Measurements from ENCODE around the gene HTR1A.

The HTR1A gene

DNA sequence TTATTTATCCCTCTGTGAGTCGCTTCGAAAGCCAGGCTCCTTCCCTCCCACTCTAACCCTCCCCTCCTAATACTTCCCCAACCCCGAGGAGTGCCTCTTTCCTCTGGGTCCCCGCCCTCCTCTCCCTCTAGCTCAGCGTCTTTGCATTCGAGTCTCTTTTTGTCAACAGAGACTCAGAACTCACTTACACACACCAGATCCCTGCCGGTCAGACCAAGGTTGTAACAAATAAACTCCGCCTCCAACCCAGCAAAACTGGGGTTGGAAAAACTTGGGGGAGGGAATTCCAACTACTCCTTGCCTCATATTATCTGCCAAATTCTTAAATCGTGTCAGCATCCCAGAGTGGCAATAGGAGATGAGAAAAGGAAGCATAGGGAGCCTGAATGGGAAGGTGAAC is at the start of gene HTR1A:
Gene HTR1A, minus strand, starts transcription at position 167 of the 400 bp plus-strand sequence. CDS start 726 bp downstream, outside the sequence.
- DNase-seq (ENCODE audit: low read depth) = no peak

DNA sequence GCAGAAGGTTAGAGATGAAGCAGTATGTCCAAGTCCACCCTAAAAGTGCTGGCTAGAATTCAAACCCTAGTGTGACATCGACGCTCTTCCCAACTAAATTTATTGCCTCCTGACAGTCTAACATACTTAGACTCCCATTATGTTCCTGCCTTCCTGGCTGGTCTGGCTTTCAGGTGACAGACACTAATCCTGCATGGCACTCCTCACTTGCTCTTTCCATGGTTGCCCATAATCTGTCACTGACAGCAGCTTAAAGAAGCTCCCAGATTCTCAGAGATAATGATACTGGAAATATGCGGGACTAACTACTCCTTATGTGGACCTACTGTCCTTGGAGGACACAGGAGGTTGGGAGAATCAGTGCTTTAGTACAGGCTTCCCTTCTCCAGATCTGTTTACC is 41.7 kb upstream of the HTR1A start:
- no peak for DNase-seq (ENCODE audit: low read depth)

DNA sequence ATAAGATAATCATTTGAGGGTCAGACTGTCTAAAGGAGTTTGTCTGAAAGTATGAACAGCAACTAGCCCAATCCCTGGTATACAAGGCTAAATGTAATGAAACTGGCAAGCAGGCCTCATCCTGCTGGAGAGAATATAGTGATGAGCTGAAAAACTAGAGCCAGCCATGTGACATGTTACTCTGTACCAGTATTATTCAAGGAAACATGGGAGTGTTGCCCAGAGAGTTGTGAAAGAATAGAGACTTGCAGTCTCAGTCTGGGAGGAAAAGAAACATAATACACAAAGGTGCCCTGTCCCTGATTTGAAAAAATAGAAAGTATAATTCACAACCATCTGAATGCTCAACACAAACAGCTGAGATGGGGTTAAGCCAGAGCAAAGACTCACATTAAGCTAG is 37.9 kb upstream of the HTR1A start:
- DNase-seq (ENCODE audit: low read depth) = no peak

DNA sequence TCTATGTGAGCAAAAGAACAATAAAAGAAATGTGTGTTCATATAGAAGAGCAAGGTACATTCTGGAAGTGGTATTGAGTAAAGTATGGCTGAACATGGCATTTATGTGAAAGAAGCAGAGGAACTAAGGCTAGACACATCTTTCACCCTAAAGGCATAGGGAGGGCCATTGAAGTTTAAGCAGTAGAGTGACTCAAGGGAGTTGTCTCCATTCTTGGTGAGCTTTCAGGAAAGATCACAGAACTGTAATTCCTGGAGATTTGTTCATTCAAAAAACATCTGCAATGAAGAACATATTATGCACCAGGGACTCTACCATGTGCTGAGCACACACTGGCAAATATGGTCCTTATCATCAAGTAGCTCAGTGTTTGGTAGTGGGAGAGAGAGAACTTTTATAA is 24.8 kb upstream of the HTR1A start:
- DNase-seq (ENCODE audit: low read depth) = no peak

DNA sequence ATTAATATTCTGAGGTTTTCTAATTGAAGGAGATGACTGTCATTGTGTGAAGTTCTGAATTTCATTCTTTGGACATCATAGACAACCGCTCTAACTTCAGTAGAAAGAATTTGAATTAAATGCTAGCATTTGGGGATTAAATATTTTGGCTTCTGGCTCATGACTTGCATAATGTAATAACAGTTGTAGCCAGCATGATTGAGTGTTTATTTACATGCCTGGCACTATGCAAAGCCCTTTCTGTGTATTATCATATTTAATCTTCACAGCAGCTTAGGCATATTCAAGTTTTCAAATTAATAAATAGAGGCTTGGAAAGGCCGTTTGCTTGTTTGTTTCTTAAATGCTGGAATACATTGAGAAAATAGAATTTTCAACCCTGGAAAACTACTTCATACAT is 19.6 kb upstream of the HTR1A start:
- no peak for DNase-seq (ENCODE audit: low read depth)

DNA sequence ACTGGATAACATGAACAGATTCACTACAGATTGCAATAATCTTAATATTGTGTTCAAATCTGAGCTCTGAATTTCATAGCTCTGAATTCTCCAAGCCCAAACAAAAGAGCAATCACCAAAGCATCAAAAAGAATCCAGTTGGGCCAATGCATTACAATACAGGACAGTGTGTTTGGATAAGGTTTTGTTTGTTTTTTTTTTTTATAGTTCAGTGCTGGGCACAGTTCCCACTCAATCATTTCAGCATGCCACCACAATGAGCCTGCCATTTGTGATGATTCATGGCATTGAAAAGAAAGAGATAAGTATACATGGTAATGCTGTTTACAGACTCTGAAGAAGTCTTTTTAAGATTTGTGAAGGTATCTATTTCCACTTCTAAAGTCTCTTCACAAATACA is 1.7 kb upstream of the HTR1A start:
- DNase-seq (ENCODE audit: low read depth) = no peak

DNA sequence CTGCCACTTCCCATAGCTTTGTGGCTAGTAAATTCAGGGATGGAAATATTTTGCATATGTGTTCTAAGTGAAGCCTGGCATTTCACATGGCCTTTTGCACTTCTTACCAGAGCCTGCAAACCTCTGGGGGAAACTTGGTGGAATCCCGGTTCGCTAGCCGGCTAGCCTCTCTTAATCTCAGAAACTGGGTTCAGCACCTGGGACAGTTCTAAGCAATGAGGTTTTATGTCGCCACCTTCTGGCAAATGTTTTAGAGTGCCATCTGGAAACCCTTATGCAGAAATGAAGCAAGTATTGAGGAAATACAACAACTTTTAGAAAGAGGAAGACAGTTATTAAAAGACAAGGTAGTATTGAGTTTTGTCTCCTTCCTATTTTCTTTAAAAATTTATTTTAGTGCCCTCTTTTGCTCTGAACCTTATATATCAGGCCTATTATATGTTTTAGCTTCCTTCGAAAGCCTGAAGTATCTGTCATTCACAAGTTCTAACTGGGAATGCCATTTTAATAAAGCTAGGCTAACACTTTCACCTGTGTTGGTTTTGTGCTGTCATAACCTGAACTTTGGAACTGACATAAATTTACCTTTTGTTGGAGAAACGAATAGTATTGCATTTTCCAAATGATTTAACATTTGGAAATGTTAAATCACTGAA is 963 bp upstream of the HTR1A start:
- peak; percentile 70 for DNase-seq (ENCODE audit: low read depth)

DNA sequence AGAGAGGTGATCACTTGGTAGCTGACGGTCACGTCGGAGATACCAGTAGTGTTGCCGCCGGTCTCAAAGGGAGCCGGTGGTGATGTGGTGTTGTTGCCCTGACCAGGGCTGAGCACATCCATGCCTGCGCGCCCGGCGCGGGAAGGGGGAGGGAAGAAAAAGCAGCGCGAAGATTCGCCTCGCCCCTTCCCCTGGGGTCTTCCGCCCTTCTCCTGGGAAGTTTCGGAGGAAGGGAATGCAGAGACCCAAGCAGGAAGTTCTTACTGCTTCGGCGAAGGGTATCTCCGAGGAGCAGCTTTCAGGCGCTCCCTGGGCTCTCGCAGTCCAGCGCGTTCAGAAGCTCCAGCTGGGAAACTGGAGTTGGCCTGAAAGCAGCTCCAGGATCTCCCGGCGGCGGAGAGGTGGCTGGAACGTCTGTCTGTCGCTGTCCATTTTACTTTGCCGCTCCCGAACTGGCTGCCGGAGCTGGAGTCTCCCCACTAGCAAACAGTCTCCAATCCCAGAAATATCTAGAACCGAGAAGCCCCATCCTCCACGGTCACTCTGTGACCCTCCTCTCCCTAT is 565 bp downstream of the HTR1A start:
- no peak for DNase-seq (ENCODE audit: low read depth)

DNA sequence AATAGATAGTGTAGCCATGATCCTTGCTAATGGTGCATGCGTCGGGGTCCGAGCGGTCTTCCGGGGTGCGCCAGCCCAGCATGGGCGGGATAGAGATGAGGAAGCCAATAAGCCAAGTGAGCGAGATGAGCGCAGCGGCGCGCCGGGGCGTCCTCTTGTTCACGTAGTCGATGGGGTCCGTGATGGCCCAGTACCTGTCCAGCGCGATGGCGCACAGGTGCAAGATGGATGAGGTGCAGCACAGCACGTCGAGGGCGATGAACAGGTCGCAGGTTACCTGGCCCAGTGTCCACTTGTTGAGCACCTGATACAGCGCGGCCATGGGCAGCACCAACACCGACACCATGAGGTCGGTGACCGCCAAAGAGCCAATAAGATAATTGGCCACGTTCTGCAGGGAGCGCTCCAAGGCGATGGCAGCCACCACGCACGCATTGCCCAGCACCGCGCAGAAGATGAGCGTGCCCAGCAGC is 1.1 kb downstream of the HTR1A start:
- DNase-seq (ENCODE audit: low read depth) = no peak

DNA sequence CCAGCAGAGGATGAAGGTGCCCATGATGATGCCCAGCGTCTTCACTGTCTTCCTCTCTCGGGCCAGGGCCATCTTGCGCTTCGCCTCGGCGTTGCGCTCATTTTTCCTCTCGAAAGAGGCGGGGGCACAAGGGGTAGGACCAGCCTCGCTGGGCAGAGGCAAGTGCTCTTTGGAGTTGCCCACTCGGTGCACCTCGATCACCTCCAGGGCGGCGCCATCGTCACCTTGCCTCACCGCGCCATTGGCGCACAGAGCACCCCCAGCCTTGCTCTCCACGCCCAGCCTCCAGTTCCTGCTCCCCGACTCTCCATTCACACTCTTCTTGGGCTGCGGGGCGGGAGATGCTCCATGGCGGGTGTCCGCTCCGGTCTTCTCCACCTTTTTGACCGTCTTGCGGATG is 1.6 kb downstream of the HTR1A start:
- DNase-seq (ENCODE audit: low read depth) = no peak

DNA sequence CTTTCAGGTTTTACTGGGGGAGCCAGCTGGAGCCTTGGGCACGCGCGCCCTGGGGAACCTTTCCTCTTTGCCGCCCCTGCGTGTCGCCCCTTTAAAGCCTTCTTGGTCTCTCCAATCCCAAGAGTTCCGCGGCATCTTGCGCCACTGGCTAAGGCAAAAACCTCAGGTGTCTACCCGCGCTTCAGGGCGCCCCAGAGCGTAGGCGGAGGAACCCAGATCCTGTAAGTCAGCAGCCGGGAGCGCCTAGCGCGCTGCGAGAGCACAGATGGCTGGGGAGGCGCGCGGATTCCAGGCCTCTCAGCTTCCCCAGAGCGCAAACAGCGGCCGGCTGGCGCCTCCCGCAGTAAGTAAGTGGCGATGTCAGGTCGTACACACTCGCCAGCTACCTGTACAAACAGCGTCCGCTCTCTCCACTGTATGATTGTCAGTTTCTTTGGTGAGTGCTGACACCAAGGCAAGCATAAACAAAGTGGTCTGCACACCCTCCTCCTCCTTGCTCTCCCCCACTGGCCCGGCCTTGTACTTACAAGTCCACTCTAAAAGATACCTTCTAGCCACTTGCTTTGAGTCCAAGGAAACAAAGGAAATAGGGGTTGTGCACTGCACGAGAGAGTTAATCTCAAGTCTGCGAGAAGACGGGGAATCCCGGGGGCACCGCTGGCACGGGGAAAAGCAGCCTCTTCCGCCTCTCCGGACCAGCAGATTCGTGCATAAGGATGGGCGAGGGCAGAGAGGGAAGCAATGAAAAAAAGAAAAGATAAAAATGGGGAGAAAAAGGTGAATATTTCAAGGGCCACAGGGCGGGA is 2.9 kb downstream of the HTR1A start:
- DNase-seq (ENCODE audit: low read depth) = peak; percentile 6

DNA sequence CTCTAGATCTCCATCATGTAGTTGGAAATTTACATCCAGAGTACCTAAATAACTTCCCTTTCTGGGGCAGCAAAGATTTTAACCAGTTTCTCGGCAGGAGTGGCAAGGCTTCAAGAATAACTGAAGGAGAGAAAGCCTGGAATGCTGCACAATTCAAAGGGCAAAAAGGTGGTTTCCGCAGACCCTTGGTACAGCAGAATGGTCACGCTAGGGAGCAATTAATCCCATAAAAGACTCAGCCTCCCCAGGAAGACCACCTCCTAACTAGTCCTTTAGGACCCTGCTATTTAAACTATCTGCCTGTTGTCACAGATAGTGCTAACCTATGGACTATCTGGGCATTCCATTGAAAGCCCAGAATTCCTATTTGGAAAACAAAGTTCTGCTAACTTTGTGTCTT is 3.6 kb downstream of the HTR1A start:
- no peak for DNase-seq (ENCODE audit: low read depth)

DNA sequence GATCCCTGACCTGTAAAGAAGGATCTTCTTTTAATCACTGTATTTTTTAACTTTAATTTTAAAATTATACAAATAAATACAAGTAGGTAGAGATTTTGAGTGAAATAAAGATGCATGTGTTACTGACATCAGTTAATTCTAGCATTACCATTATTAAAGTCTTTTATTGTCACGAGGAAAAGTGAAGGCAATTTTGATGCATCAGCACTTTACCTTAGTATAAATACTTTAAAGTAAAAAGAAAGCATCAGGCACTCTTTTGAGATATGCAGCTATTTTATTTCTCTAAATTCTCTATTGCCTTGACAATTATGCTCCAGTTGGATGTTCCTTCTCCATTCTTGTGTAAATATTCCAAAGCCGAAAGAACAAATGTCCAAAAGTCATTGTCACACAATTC is 4.6 kb downstream of the HTR1A start:
- DNase-seq (ENCODE audit: low read depth) = no peak

DNA sequence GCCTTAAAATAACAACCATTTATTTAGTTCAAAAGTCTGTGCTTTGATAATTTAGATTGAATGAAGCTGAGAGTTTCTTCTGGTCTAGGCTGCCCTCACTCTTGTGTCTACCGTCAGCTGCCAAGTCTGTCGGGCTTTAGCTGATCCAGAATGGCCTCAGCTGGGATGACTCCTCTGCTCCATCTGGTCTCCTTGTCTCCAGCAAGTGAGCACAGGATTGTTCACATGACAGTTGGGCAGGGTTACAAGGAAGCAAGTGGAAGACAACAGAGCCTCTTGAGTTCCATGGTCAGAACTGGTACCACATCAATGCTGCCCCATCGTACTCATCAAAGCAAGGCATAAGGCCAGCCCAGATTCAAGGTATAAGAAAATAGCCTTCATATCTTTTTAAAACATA is 9.0 kb downstream of the HTR1A start:
- no peak for DNase-seq (ENCODE audit: low read depth)

DNA sequence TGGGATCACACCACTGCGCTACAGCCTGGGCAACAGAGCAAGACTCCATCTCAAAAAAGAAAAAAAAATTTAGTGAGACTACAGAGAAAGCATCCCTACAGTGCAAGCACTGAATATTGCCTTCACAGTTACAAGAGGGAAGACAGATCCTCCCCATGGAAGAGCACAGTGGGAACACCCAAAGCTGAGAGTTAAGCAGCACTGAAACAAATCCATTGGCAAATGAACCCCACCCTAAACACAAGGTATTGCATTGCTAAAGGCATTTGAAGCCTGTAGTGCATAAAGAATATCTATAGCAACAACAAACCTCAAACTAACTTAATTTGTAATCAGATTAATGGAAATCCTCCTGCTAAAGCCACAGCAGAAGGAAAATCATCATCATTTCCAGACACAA is 27.1 kb downstream of the HTR1A start:
- DNase-seq (ENCODE audit: low read depth) = no peak

DNA sequence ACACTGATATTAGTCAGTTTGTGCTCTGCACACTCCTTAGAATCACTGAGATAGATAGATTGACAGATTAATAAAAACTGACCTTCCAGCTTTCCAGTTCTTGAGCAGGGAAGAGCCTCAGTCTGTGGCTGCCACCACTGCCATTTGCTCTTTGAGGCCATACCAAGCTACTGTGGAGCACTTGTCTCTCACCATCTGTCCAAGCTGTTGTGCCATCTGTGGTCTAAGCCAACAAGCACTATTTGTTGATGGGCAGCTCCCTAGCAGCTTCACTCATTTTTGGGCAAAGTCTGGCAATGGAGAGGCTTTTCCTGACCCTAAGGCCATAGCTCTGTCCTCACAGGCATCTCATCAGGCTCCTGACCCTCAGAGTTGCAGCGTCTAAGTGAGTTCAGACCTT is 30.4 kb downstream of the HTR1A start:
- no peak for DNase-seq (ENCODE audit: low read depth)

DNA sequence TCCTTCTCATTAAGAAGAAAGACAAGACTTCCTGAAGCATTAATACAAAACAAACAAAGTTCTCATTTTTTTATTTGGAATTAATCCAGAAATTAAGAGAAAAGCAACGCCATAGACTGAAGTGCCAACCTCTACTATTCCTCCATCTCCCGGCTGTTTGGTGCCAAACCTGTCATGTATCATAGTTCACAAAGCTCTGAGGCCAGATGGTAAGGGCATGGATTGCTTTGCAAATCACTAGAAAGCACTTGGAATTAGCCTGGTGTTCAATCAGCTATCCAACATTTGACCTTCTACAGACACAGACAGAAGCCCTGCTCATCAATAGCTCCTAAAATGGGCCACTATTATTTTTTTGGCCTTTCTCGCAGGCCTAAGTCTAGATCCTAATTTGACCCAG is 33.8 kb downstream of the HTR1A start:
- DNase-seq (ENCODE audit: low read depth) = no peak

DNA sequence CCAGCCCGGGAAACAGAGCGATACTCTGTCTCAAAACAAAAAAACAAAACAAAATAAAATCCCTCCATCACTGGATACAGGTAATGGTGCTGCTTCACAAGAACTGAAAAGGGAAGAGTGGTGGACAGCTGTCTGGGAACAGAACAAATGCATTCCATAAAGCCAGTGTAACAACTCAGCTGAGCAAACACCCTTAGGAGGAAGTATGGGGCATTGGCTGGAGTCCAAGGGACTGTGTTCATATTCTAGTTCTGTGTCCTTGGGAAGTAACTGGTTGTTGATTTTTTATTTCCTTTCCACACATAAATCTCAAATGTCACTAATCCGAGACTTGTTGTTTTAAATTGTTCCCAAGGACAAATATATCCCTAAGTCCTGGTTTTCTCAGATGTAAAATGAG is 38.3 kb downstream of the HTR1A start:
- no peak for DNase-seq (ENCODE audit: low read depth)

DNA sequence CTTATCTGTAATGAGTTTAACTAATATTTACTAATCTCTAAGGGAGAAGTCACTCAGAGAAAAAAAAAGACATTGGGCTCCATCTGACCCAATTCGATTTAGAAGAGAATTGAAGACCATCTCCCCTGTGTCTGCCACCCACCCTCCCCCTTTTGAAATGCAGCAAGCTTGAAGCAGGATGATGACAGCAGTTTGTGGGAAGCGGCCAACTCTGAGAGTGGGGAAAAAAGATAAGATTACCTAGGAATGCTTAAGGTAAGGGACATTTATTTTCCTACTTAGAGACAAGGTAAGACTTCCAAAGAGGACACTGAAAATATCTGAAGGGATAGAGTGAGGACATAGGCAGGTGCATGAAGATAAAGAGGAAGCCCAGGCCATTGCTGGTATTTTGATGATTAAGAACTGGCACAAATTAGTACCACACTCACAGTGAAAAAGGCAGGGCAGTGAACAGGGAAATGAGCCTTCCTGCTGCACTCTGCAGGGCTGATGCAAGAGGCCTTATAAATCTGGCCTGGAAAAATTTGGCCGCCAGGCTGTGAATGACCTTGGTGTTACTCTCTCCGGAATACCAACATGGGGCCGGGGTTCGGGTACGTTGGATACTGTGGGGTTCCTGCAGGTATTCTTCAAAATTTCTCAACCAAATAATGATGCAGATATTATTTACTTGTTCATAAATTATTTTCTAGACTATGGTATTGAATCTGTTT is 42.3 kb downstream of the HTR1A start:
- DNase-seq (ENCODE audit: low read depth) = no peak

DNA sequence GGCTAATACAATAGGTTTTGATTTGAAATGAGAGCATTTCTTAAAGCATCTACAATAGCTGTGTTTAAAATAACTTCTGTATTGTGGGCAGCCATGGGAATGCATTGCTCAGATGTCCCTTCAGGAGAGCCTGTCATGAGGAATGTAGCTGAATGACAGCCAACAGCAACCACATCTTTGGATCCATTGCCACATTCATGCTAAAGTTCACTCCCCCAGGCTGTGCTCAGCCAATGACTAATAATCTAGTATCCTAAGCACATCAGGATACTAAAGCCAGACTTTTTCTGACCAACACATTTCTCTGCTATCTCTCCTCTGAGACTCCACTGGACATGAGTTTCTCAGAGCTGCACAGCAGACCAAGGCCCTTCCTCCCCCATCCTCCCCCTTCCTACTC is 45.5 kb downstream of the HTR1A start:
- DNase-seq (ENCODE audit: low read depth) = peak; percentile 0

DNA sequence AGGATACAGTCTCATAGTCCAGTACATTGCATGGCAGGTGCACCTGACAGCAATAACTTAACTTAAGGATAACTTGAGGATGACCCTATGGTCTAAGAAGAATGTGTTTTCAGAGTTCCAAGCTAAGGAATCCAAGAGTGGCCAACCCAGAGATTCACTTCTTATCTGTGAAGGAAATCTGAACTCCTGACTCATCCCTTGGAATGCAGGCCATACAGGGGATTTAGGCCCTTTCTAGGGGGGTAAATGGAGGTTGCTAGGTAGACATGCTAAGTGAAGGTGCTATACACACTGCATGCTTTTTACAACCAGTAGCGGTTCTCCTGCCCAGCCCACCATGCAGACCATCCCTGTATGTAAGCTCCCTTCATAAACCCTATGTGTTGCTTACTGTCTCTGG is 50.4 kb downstream of the HTR1A start:
- DNase-seq (ENCODE audit: low read depth) = no peak

Measured in iris pigment epithelial cell (primary cell).